Motor neuron (in vitro differentiated cells): ENCODE measurements around the gene HMGXB3. TPM values are rescaled to one million over a fixed set of nuclear protein-coding genes. Genes with fewer than 3 reads are reported as not detected.
"Not testable (repeated sequence)": the region's sequence is repeated elsewhere in the genome, so short reads cannot be mapped to it uniquely, and the experiment has no call there.

Source experiments
- ATAC-seq, 8 experiments: fragments of 200-7000 bp; cut with Tn5 transposase; replicated peaks in 6 of 8; 2 replicates each; pipeline ENCODE4 v1.8.0; 2021; ENCODE audit warnings: mild to moderate bottlenecking in 8 of 8, moderate library complexity in 8 of 8
- H3K27ac ChIP-seq, 2 donors: fragments of 250-450 bp; sonication (Bioruptor Pico); 2 replicates each; pipeline ENCODE4 v1.9.0; 2021; ENCODE audit warnings: antibody characterized with exemption in 2 of 2, mild to moderate bottlenecking in 2 of 2, moderate library complexity in 1 of 2
- H3K4me1 ChIP-seq, 2 donors: fragments of 250-450 bp; sonication (Bioruptor Pico); replicated peaks in 1 of 2; 2 replicates each; pipeline ENCODE4 v1.6.1; 2021; ENCODE audit warnings: antibody characterized with exemption in 2 of 2, mild to moderate bottlenecking in 2 of 2, moderate library complexity in 1 of 2
- H3K4me3 ChIP-seq, 5 donors: fragments of 250-450 bp; sonication (Bioruptor Pico); 2 replicates each; pipeline ENCODE4 v1.9.0; 2021; ENCODE audit warnings: antibody characterized with exemption in 5 of 5, mild to moderate bottlenecking in 5 of 5, moderate library complexity in 4 of 5
- WGBS, 10 experiments: fragments of 450-650 bp; shearing (Covaris generic); methylation state at CpG; one replicate each; pipeline ENCODE4 v1.0.0; 2022; 5-methylcytosine and 5-hydroxymethylcytosine counted together
- in situ Hi-C, 9 experiments: fragments of 400-800 bp; cut with MboI; loops; one replicate each; pipeline ENCODE4 v1.15.0; 2021; ENCODE audit warnings: low sequenced_read_pairs in 9 of 9, low pct_unique_long_range_greater_than_20kb in 2 of 9; ENCODE audit not compliant: unreplicated experiment in 9 of 9
- total RNA-seq, 8 experiments: library from RNA; unstranded; fragments of 300-600 nt; gene quantifications; 2 replicates each; pipeline versions ENCODE4 v1.2.3 to v1.2.4, GENCODE V29; 2022

The HMGXB3 gene
- total RNA-seq, 8 experiments from 2014 or later, result 16.2 to 46.4 (median 26.1) TPM

GRCh38 chr5:150034662-150035061 lies 34.1 kb downstream of the HMGXB3 start:
- Histone ChIP-seq H3K4me3 (no peak overlapping the region), H3K4me1 (no peaks in the 10 kb centered on the region), H3K27ac (no peak overlapping the region)
- no peak for ATAC-seq
- in situ Hi-C loops, result no loop called here
- WGBS, 10 experiments, result 25 to 100% (median 92%) methylated on average over 1 to 4 of the region's 4 CpGs; no CpG with 5 or more reads in 2 of the 10 experiments

DNA sequence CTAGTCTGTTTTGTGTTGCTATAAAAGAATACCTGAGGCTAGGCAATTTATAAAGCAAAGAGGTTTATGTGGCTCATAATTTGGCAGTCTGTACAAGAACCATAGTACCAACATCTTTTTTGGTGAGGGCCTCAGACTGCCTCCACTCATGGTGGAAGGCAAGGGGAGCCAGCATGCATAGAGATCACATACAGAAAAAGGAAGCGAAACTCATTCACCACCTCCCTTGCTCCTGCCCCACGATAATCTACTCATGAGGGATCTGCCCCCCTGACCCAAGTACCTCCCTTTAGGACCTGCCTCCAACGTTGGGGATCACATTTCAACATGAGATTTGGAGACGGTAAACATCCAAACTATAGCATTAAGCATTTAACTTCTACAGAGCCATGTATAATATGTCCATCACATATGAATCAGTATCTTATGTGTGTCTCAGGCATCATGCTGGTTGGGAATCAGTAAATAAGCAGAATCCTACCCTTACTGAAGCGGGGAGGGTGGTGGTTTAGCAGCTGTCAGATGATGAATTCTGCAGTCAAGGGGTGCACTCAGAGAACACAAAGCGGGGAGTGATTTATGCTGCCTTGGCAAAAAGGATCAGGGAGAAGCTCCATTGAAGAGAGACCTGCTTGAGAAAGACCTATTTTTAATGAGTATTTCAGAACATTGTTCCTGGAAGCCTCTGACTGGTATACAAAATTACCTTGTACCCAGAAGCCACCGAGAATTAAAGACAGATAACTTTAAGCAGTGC lies 34.8 kb downstream of the HMGXB3 start:
- in situ Hi-C loops, result no loop called here
- Histone ChIP-seq H3K4me3 (no peak overlapping the region), H3K4me1 (no peaks in the 10 kb centered on the region), H3K27ac (no peak overlapping the region)
- WGBS, 10 experiments, result 50 to 100% (median 86%) methylated on average over 1 to 6 of the region's 7 CpGs; no CpG with 5 or more reads in 2 of the 10 experiments
- ATAC-seq, result peak in 1 of 8 experiments; percentile 13

- Histone ChIP-seq H3K27ac (no peak overlapping the region), H3K4me1 (no peaks in the 10 kb centered on the region), H3K4me3 (no peak overlapping the region)
- 7 to 92% (median 90%) methylated on average over 3 to 9 of the region's 9 CpGs; no CpG with 5 or more reads in 5 of the 10 experiments for WGBS, 10 experiments
- in situ Hi-C loops, result no loop called here
- peak in 5 of 8 experiments; percentile 32 to 99 (median 98) for ATAC-seq
Observed at GRCh38 chr5:150036513-150036912, 36.0 kb downstream of the HMGXB3 start.

DNA sequence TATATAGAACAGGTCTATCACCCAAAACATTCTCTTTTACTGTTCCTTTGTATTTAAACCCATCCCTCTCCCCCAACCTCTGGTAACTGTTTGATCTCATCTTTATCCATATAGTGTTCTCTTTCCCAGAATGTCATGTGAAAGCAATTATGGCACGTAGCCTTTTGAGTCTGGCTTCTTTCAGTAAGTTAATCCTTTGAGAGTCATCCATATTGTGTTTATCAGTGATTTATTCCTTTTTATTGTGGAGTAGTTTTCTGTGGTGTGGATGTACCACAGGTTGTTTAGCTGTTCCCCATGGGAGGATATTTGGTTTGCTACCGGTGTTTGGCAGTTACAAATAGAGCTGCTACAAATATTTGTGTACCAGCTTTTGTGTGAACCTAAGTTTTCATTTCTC lies 38.0 kb downstream of the HMGXB3 start:
- in situ Hi-C loops, result no loop called here
- no peak for ATAC-seq
- Histone ChIP-seq H3K27ac (no peak overlapping the region), H3K4me1 (no peaks in the 10 kb centered on the region), H3K4me3 (no peak overlapping the region)
- WGBS, 10 experiments, result 13 to 100% (median 70%) methylated on average over 1 to 2 of the region's 2 CpGs; no CpG with 5 or more reads in 2 of the 10 experiments

DNA sequence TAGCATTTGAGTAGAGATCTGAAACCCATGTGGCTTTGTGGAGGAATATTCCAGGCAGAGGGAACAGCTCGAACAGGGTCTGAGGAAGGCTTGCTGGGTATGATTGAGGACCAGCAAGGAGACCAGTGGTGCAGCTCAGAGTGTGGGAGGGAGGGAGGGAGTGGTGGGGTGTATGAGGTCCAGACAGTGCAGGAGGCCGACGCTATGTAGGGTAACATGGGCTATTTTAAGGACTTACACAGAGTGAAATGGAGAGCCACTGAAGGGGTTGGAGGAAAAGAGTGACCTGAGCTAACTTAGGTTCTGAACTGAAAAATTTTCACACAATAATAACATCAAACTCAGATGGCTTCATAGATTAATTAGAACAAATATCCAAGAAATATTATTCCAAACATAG lies 41.9 kb downstream of the HMGXB3 start:
- no peaks in the 10 kb centered on the region for H3K4me1 ChIP-seq
- ATAC-seq, result no peak
- no peak overlapping the region for H3K27ac ChIP-seq
- no peak overlapping the region for H3K4me3 ChIP-seq
- 80 to 100% (median 100%) methylated on average over 1 to 3 of the region's 3 CpGs; no CpG with 5 or more reads in 5 of the 10 experiments for WGBS, 10 experiments
- in situ Hi-C loops, result no loop called here

GRCh38 chr5:150043657-150044328 lies 43.3 kb downstream of the HMGXB3 start:
- 13 to 100% (median 75%) methylated on average over 1 to 2 of the region's 4 CpGs; no CpG with 5 or more reads in 1 of the 10 experiments for WGBS, 10 experiments
- peak in 3 of 8 experiments; percentile 57 to 74 (median 63) for ATAC-seq
- in situ Hi-C loops, result no loop called here

GRCh38 chr5:150044329-150044681 lies 43.8 kb downstream of the HMGXB3 start:
- H3K4me3 ChIP-seq, result no peak overlapping the region
- ATAC-seq, result peak in 3 of 8 experiments; percentile 79 to 83 (median 80)
- no peak overlapping the region for H3K27ac ChIP-seq
- H3K4me1 ChIP-seq, result no peaks in the 10 kb centered on the region
- in situ Hi-C loops, result no loop called here

More at GRCh38 chr5:150043657-150044328, 43.3 kb downstream of the HMGXB3 start:
- no peak overlapping the region for H3K4me3 ChIP-seq
- H3K27ac ChIP-seq, result no peak overlapping the region
- H3K4me1 ChIP-seq, result no peaks in the 10 kb centered on the region

- Histone ChIP-seq H3K27ac (no peak overlapping the region), H3K4me1 (no peaks in the 10 kb centered on the region), H3K4me3 (no peak overlapping the region)
- 36 to 100% (median 77%) methylated on average over 3 to 7 of the region's 7 CpGs; no CpG with 5 or more reads in 1 of the 10 experiments for WGBS, 10 experiments
- in situ Hi-C loops, result no loop called here
- ATAC-seq, result peak in 1 of 8 experiments; percentile 30
Observed at GRCh38 chr5:150044712-150045111, 44.2 kb downstream of the HMGXB3 start.

DNA sequence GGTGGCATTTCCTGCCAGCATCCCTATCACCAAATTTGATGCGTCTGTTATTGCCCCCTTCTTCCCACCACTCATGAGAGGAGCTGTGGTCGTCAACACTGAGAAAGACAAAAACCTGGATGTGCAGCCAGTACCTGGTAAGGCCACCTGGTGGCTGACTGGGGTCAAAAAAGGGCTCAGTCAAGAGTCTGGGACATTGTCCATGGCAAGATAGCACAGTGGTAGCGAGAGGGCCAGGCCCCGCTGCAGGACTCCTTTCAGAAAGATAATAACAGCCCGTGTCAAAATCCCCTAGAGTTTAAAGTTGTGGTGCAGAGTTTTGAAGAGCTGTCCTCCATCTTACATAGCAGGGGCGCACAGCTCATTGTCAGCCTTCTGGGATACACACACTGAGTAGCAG lies 45.0 kb downstream of the HMGXB3 start:
- WGBS, 10 experiments, result 52 to 100% (median 98%) methylated on average over 1 to 6 of the region's 6 CpGs; no CpG with 5 or more reads in 3 of the 10 experiments
- no peak for ATAC-seq
- Histone ChIP-seq H3K4me1 (no peaks in the 10 kb centered on the region), H3K27ac (no peak overlapping the region), H3K4me3 (no peak overlapping the region)
- in situ Hi-C loops, result no loop called here

GRCh38 chr5:150046031-150046430 lies 45.5 kb downstream of the HMGXB3 start:
- H3K4me1 ChIP-seq, result no peaks in the 10 kb centered on the region
- no peak overlapping the region for H3K4me3 ChIP-seq
- in situ Hi-C loops, result no loop called here
- no peak for ATAC-seq
- WGBS, 10 experiments, result 40 to 98% (median 84%) methylated on average over 2 to 6 of the region's 6 CpGs; no CpG with 5 or more reads in 5 of the 10 experiments
- no peak overlapping the region for H3K27ac ChIP-seq

GRCh38 chr5:150050172-150050811 lies 49.8 kb downstream of the HMGXB3 start:
- H3K4me1 ChIP-seq, in situ Hi-C loops: not testable (repeated sequence)
- 83 to 100% (median 94%) methylated on average over 1 to 8 of the region's 14 CpGs; no CpG with 5 or more reads in 2 of the 10 experiments for WGBS, 10 experiments

GRCh38 chr5:150051657-150052195 lies 51.2 kb downstream of the HMGXB3 start:
- peak in 1 of 8 experiments; percentile 7 for ATAC-seq
- in situ Hi-C loops, result no loop called here
- Histone ChIP-seq H3K4me3 (no peak overlapping the region), H3K27ac (no peak overlapping the region), H3K4me1 (no peaks in the 10 kb centered on the region)
- 86 to 100% (median 92%) methylated on average over 2 to 9 of the region's 18 CpGs; no CpG with 5 or more reads in 5 of the 10 experiments for WGBS, 10 experiments

More at GRCh38 chr5:150050172-150050811, 49.8 kb downstream of the HMGXB3 start:
- ATAC-seq, H3K4me3 ChIP-seq, H3K27ac ChIP-seq: not testable (repeated sequence)
